VCaP (cell line): Measurements from ENCODE around the gene PGM1.

Source experiments
- H3K27ac ChIP-seq: fragments of 450-650 bp; 2 replicates; pipeline ENCODE4 v1.5.1; 2017
- TF ChIP-seq, protein P1 (sequence below): fragments of 450-650 bp; conservative IDR thresholded peaks from 2 replicates; pipeline ENCODE4 v1.5.1; 2017; ENCODE audit warnings: mild to moderate bottlenecking, moderate library complexity

The PGM1 gene

DNA sequence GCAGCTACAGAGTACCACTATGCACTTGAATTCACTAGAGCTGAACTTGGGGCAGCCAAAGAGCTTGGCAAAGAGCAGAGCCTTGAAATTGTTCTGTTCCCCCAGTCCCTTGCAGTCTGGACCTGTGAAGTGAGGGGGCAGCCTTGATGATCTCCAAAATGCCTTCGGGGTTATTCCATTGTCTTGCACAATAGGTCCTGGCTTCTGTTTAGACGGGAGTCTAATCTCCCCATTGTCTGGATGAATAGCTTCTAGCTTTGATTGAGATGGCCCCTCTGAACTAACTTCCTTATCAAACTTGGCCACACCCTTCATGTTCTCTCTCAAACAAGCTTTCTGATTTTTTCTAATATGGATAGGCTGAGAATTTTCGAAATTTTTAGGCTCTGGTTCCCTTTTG is 72.6 kb downstream of the PGM1 start:
- H3K27ac ChIP-seq = no peak overlapping the region
- TF ChIP-seq, protein P1, sequence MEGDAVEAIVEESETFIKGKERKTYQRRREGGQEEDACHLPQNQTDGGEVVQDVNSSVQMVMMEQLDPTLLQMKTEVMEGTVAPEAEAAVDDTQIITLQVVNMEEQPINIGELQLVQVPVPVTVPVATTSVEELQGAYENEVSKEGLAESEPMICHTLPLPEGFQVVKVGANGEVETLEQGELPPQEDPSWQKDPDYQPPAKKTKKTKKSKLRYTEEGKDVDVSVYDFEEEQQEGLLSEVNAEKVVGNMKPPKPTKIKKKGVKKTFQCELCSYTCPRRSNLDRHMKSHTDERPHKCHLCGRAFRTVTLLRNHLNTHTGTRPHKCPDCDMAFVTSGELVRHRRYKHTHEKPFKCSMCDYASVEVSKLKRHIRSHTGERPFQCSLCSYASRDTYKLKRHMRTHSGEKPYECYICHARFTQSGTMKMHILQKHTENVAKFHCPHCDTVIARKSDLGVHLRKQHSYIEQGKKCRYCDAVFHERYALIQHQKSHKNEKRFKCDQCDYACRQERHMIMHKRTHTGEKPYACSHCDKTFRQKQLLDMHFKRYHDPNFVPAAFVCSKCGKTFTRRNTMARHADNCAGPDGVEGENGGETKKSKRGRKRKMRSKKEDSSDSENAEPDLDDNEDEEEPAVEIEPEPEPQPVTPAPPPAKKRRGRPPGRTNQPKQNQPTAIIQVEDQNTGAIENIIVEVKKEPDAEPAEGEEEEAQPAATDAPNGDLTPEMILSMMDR = no peak

DNA sequence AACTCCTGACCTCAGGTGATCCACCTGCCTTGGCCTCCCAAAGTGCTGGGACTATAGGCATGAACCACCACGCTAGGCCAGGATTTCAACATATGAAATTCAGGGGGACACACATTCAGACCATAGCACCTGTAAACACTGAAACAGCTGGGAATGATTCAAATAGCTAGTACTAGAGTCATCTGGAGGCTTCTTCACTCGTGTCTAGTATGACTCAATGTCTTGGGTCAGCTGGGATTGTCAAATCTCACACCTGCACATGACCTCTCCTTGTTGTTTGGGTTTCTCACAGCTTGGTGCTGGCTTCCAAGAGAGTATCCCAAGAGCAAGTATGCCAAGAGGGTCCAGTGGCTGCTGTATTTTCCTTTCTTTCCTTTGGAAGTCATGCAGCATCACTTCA is 75.1 kb downstream of the PGM1 start:
- no peak overlapping the region for H3K27ac ChIP-seq
- TF ChIP-seq, protein P1 = no peak

DNA sequence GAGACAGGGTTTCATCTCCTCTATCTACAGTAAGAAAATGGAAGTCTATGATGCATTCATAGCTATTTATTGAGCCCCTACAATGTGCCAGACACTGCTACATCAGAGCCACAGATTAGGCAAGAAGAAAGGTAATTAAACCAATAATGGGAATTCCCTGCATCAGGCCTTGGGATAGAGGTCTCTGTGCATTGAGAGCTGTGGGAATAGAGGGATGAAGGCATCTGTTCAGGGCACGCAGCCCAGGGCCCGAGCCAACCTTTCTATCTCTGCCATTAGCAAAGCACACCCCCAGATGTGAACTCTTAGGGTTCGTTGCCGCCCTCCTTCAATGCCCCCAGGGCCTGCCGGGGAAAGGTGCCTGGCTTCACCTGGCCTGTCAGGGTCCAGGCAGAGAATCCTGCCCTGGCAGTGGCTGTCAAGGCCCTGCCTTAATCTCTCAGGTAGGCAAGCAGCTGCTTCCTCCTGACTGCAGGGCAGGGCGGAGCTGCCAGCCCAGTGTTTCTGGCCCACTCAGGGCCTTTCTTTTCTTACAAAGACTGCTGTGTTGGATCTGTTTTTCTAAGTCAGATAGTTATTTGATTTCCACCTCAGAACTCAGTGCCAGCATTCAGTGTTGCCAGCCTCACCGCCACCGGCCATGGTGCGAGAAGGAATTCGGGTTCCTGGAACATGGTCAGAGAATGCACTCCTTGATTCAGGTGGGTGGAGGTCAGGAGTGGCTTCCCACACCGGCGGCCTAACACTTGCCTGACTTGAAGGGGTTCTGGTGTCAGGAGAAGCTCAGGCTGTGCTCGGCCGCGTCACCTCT is 76.1 kb downstream of the PGM1 start:
- TF ChIP-seq, protein P1 = no peak
- H3K27ac ChIP-seq = no peak overlapping the region

DNA sequence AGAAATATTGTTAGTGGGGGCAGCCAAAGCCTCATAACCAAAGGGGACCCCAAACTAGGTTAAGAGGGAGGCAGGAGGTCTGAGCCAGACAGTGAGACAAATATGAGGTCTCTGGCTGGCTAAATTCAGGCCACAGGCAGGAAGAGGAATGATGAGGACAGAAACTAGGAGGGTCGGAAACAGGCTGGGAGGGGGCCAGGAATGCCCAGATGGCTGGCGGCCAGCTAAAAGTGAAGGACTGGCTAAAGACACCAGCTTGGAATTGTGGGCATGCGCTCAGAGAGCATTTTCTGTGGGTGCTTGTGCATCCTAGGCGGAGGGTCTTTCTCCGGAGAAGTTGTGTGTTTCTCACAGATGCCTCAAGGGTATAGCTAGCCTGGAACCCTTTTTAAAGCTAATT is 77.0 kb downstream of the PGM1 start:
- H3K27ac ChIP-seq = no peak overlapping the region
- TF ChIP-seq, protein P1 = no peak

DNA sequence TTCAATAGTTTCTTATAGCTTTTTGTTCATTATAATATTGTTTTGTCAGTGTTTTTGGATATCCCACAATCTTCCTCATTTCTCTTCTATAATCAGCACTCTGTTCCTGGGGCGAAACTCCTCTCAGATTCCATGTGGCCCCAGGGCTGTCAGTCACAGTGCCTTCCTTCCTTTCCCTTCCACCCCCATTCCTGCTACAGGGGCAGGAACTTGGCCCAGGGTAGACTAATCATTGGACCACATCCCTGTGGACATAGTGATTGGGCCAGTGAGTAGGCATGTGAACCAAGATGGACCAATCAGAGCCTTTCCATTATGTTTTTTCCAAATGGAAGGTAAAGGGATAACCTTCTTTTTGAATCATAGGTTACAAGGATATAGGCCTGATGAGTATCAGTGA is 78.3 kb downstream of the PGM1 start:
- TF ChIP-seq, protein P1 = no peak
- no peak overlapping the region for H3K27ac ChIP-seq

DNA sequence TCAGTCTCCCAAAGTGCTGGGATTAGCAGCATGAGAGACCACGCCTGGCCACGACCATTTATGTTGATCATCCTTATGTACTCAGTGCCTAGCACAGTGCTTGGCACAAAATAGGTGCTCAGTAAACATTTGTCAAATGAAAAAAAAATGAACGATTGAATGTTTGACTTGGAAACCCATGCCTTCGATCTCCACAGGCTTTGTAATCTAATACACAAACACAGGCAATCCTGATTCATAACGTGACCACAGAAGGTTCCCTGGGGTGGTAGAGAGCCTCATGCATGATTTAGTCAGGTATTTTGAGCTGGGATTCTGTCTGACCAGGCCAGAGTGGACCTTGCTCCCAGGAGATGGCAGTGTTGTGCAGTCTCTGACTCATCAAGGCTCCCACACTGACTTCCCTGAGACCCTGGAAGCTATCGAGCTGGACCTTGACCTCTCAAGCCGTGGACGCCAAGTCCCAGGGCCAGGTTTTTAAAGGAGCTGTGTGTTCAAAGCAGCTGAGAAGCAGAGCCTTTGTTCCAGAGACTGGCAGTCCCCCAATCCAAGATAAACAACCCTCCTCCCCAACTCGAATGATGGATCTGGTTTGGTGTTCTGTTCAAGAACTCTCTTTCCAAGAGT is 81.1 kb downstream of the PGM1 start:
- H3K27ac ChIP-seq = peak overlapping the region; percentile 46
- TF ChIP-seq, protein P1 = peak; percentile 84

DNA sequence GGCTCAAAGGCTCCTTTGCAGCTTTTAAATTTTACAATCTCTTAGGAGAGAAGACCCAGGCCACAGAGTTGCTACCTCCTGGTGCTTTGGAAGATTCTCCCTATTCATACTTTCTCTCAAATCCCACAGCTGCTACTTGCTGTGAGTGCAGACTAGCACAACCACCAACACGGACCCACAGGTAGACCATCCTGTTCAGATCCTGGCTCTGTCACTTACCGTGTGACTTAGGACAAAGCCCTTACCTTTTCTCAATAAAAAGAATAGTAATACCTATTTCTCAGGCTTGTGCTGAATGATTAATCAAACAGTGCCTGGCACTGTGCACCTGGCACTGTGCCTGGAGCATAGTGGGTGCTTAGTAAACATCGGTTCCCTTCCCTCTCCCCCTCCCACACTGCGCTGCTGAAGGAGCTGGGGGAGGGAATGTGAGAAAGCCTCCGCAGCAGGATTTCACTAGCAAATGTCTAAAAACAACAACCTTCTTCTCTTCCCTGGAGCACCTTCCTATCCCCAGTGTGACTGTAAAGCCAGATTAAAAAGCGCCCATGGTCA is 81.7 kb downstream of the PGM1 start:
- peak overlapping the region; percentile 46 for H3K27ac ChIP-seq

More for the DNA sequence above, 81.7 kb downstream of the PGM1 start:
- TF ChIP-seq, protein P1 = no peak
